A673 (cell line): Measurements from ENCODE around the gene SLC27A1. TPM values are rescaled to one million over a fixed set of nuclear protein-coding genes. Genes with fewer than 3 reads are reported as not detected.
A peak's percentile ranks its signal among the peaks of the same experiment; 100 is the strongest.

Experiments
- BruUV-seq: library from RNA; stranded (reverse); fragments of 400-500 nt; replicated peaks from 2 replicates; lab custom pipeline; 2021; lab: Mats Ljungman, UMichigan
- CTCF ChIA-PET: fragments of 300-600 bp; sonication (Branson Sonifier 250); formaldehyde crosslinking; loops from one replicate; lab custom pipeline; 2022; ENCODE audit warnings: antibody characterized with exemption; lab: Charles Lee
- POLR2A ChIA-PET: fragments of 300-600 bp; sonication (Branson Sonifier 250); formaldehyde crosslinking; loops from one replicate; lab custom pipeline; 2022; ENCODE audit warnings: antibody characterized with exemption; ENCODE audit not compliant: low non-redundant PET; lab: Charles Lee
- DNase-seq: peaks from one replicate; pipeline ENCODE4 v3.0.0-alpha.2; 2015; ENCODE audit warnings: low spot score
- H3K27ac ChIP-seq: fragments of 200-600 bp; sonication (generic); 2 replicates; pipeline ENCODE4 v1.5.1; 2016; ENCODE audit warnings: mixed run types, low read depth, mild to moderate bottlenecking, mixed read lengths, antibody characterized with exemption, low read length; ENCODE audit not compliant: poor library complexity, severe bottlenecking
- H3K27me3 ChIP-seq: fragments of 200-600 bp; sonication (generic); replicated peaks from 2 replicates; pipeline ENCODE4 v1.6.1; 2017; ENCODE audit warnings: mixed run types, low read depth, mild to moderate bottlenecking, mixed read lengths, antibody characterized with exemption, low read length; ENCODE audit not compliant: insufficient read depth, poor library complexity
- H3K36me3 ChIP-seq: fragments of 200-600 bp; sonication (generic); 2 replicates; pipeline ENCODE4 v1.6.1; 2016; ENCODE audit warnings: mixed run types, mild to moderate bottlenecking, mixed read lengths, antibody characterized with exemption, low read length; ENCODE audit not compliant: insufficient read depth, poor library complexity, severe bottlenecking
- H3K4me1 ChIP-seq: fragments of 200-600 bp; sonication (generic); 2 replicates; pipeline ENCODE4 v1.6.1; 2017; ENCODE audit warnings: mixed run types, mild to moderate bottlenecking, mixed read lengths, antibody characterized with exemption, low read length; ENCODE audit not compliant: insufficient read depth, poor library complexity, severe bottlenecking
- H3K4me3 ChIP-seq: fragments of 200-600 bp; sonication (generic); 2 replicates; pipeline ENCODE4 v1.5.1; 2016; ENCODE audit warnings: low read depth, mixed run types, mild to moderate bottlenecking, mixed read lengths, low read length; ENCODE audit not compliant: poor library complexity, severe bottlenecking
- H3K9me3 ChIP-seq: fragments of 200-600 bp; sonication (generic); 2 replicates; pipeline ENCODE4 v1.6.1; 2016; ENCODE audit warnings: mixed run types, low read depth, mild to moderate bottlenecking, mixed read lengths, antibody characterized with exemption, low read length; ENCODE audit not compliant: poor library complexity, severe bottlenecking
- EZH2 ChIP-seq: fragments of 200-600 bp; sonication (generic); IDR thresholded peaks from 2 replicates; pipeline ENCODE4 v1.6.1; 2017; ENCODE audit warnings: borderline replicate concordance, low read depth, mild to moderate bottlenecking, mixed read lengths, antibody characterized with exemption, low read length; ENCODE audit not compliant: poor library complexity, severe bottlenecking
- intact Hi-C: fragments of 100-400 bp; cut with micrococcal nuclease; formaldehyde crosslinking; loops from one replicate; pipeline ENCODE4 v1.10.0; 2022; ENCODE audit not compliant: unreplicated experiment
- total RNA-seq: library from RNA; stranded (reverse); gene quantifications from 2 replicates; pipeline ENCODE4 v1.2.3, GENCODE V29; 2021
- TF ChIP-seq, protein P1 (sequence below): fragments of 300-800, 200-600 bp; sonication (generic); conservative IDR thresholded peaks from 2 replicates; pipeline ENCODE4 v1.5.1; 2017; ENCODE audit warnings: low read depth, mild to moderate bottlenecking, antibody characterized with exemption, low read length, moderate library complexity, mixed read lengths

Gene SLC27A1
- total RNA-seq, 1 experiment from 2014 or later = 3.0 TPM

DNA sequence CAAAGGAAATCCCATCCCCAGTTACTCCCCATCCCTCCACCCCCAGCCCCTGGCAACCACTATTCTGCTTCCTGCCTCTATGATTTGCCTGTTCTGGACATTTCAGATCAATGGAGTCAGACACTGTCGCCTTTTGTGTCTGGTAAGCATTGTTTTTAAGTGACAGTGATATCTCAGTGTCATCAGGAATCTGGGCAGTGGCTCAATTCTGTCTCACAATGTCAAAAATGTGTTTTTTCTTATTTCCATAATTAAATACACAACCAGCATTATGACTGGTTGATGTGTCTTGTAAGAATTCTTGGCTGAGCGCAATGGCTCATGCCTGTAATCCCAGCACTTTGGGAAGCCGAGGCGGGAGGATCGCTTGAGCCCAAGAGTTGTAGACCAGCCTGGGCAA is 21.0 kb downstream of the SLC27A1 start:
- POLR2A ChIA-PET = no interaction called here
- CTCF ChIA-PET = interaction anchor here (0.7 kb wide), 1 partner anchor 106 kb away, joined by 6 read pairs; no protein-coding TSS in a partner anchor
- DNase-seq = no peak
- Histone ChIP-seq H3K27me3 (no peaks in the 10 kb centered on the region), H3K4me3 (no peak overlapping the region), H3K4me1 (no peaks in the 10 kb centered on the region), H3K27ac (no peak overlapping the region), H3K36me3 (no peaks in the 10 kb centered on the region), H3K9me3 (no peaks in the 10 kb centered on the region)
- no TSS peak for BruUV-seq
- no peak for TF ChIP-seq EZH2
- TF ChIP-seq, protein P1, sequence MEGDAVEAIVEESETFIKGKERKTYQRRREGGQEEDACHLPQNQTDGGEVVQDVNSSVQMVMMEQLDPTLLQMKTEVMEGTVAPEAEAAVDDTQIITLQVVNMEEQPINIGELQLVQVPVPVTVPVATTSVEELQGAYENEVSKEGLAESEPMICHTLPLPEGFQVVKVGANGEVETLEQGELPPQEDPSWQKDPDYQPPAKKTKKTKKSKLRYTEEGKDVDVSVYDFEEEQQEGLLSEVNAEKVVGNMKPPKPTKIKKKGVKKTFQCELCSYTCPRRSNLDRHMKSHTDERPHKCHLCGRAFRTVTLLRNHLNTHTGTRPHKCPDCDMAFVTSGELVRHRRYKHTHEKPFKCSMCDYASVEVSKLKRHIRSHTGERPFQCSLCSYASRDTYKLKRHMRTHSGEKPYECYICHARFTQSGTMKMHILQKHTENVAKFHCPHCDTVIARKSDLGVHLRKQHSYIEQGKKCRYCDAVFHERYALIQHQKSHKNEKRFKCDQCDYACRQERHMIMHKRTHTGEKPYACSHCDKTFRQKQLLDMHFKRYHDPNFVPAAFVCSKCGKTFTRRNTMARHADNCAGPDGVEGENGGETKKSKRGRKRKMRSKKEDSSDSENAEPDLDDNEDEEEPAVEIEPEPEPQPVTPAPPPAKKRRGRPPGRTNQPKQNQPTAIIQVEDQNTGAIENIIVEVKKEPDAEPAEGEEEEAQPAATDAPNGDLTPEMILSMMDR = no peak
- intact Hi-C loops = no loop called here

DNA sequence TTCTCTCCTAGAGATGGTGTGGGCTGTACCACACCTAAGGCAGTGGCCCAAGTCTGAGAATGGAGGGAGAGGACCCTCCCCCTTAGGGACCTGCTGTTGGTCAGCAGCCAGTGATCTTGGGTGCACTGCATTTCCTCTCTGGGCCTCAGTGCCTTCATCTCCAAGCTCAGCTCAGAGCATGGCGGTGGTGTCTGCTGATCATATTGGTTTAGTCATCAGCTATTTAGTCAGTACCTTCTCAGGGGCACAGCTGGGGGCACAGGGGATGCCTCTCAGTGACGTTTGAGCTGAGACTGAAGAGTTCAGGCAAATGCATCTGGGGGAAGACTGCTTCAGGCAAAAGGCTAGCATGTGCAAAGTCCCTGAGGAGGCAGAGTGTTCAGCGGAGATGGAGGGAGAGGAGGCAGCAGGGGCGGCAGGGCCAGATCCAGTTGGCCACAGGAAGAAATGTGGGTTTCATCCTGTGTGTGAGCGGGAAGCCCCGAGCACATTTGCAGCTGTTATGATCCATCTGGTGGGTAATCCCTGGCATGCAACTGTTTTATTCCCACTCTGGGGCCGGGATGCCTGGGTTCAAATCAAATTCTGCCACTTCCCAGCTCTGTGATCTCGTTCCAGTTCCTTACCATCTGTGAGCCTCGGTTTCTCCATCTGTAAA is 25.4 kb downstream of the SLC27A1 start:
- H3K27me3 ChIP-seq = no peaks in the 10 kb centered on the region
- TF ChIP-seq, protein P1 = no peak
- TF ChIP-seq EZH2 = no peak
- no peak overlapping the region for H3K27ac ChIP-seq
- ChIA-PET CTCF (interaction anchor here (0.5 to 1.2 kb wide), 7 partner anchors 15 to 364 kb away, joined by 3 to 6 read pairs (median 3); partner anchors contain the start of genes PGLS and RPL18A), POLR2A (no interaction called here)
- no peak overlapping the region for H3K4me3 ChIP-seq
- no peak for DNase-seq
- peaks cover 14% of the 10 kb centered on the region for H3K4me1 ChIP-seq
- H3K9me3 ChIP-seq = no peaks in the 10 kb centered on the region
- peaks cover under 1% of the 10 kb centered on the region for H3K36me3 ChIP-seq
- BruUV-seq = no TSS peak
- intact Hi-C loops = no loop called here

DNA sequence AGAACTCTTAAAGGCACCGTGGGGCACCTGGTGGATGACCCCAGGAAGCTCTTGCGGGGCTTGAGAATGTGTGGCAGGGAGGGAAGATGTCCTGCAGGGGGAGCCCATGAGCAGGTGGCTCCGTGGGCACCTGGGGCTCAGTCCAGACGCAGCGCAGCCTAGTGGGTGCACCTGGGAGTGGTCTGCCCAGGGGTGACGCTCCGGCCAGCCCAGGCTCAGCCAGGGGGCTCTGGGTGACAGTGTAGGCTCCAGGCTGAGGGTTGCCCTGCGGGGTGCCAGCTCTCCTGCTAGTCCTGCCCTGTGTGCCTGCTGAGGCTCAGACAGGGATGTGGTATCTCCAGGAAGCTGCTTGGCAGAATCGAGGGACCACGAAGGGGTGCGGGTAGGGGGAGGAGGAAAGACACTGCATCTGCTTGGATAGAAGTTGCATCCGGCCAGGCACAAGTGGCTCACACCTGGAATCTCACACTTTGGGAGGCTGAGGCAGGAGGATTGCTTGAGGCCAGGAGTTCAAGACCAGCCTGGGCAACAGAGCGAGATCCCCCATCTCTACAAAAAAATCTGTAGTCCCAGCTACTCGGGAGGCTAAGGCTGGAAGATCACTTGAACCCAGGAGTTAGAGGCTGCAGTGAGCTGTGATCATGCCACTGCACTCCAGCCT is 26.1 kb downstream of the SLC27A1 start:
- Histone ChIP-seq H3K4me3 (no peak overlapping the region), H3K9me3 (no peaks in the 10 kb centered on the region), H3K36me3 (peaks cover 6% of the 10 kb centered on the region), H3K27ac (no peak overlapping the region), H3K27me3 (no peaks in the 10 kb centered on the region), H3K4me1 (peaks cover 14% of the 10 kb centered on the region)
- peak; percentile 82 for DNase-seq
- no peak for TF ChIP-seq EZH2
- TF ChIP-seq, protein P1 = peak; percentile 99
- no TSS peak for BruUV-seq
- ChIA-PET POLR2A (no interaction called here), CTCF (interaction anchor here (0.5 to 1.2 kb wide), 10 partner anchors 12 to 363 kb away, joined by 3 to 6 read pairs (median 4); partner anchors contain the start of genes PGLS and RPL18A)
- intact Hi-C loops = no loop called here
